Activated CD8-positive, alpha-beta memory T cell treated with anti-CD3 and anti-CD28 coated beads for 4 hours (primary cell): Measurements from ENCODE around the gene LIX1.

Experiments used
- DNase-seq, 2 donors: peaks; one replicate each; pipeline ENCODE4 v3.0.0-alpha.2; 2020; ENCODE audit warnings: low read depth in 2 of 2

LIX1 gene

DNA sequence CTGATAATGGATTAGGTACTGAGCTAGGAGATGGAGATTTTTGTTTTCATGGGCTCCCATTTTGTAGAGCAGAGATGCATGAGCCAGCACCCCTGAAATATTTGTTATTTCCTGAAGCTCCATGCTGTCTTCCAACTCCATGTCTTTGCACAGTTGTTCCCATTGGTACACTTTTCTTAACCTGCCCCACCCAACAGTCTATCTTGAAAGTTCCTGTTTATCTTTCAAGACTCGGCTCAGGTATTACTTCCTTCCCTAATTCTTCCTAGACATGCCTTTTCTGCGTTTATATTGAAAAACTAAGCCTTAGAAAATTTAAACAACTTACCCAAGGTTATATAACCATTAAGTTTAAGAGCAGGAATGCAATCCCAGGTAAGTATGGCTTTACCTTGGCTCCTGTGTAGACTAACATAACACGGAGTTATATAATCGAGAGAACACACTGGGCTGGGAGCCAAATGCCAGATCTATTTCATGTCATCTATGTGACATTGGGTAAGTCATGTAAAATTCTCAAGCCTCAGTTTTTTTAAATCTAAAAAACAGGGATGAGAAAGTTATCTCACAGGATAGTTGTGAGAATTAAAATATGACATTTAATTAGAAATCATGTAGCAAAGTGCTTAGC lies 67.4 kb downstream of the LIX1 start:
- DNase-seq, result no peak

DNA sequence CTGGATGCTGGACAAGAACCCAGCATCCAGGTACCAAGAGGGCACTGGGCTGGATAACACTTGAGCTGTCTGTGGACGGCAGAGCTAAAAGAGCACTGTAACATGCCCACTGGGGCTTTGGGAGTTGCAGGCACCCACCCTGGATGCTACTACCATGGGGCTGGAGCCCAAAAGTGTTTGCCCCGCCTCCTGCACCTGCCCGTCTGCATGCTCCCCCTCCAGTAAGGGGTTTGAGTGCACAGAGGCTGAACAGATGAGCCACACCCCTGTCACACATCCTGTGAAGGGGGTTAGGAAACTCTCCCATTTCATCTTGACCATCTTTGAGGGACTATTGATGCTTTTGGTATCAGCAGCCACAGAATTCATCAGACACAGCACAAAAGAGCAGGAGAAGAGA lies 69.0 kb downstream of the LIX1 start:
- no peak for DNase-seq

DNA sequence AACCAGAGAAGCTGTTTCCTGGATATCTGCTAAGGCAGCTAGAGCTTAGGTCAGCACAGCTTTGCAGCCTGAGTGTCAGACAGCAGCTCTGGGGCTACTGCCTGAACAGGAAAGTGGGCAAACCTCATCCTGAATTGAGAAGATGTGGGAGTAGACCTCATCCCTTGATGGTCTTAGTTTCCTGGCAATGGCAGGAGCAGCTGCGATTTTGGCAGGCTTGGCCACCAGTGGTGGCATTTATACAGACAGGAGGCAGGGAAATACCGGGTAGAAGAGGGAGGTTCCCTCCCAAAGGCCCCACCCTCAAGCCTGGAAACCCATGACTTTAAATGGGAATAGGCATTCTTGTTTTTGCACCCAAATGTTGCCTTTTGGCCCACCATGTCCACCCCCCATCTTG lies 69.7 kb downstream of the LIX1 start:
- no peak for DNase-seq

DNA sequence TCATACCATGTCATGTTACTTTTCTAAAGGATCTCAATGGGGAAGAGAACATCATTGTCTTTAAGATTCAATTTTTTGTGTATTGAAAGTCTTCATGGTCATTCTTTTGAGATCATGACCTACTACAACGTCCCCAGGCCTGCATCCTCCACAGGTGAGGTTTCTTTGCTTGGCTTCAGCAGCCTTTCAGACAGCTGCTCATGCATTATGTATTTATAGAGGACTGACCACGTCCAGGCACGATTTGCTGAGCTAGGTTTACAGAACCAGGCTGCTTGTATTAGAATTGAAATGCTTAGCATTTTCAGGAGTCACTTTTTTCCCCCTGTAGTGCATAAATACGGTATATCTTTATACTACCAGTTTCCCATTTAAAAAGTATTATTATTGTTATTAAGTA lies 70.4 kb downstream of the LIX1 start:
- no peak for DNase-seq

DNA sequence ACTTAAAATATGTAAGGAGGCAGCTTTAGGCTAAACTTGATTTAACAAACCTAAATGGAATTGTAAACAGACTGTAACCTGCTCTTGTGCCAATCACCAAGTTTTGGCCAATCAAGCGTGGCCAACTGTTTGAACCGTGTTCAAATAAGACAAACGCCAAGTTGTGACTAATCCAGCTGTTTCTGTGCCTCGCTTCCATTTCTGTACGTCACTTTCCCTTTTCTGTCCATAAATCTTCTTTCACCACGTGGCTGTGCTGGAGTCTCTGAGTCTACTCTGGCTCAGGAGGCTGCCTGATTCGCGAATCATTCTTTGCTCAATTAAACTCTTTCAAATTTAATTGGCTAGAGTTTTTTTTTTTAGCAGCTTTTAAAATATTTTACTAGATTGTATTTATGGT lies 71.3 kb downstream of the LIX1 start:
- no peak for DNase-seq

DNA sequence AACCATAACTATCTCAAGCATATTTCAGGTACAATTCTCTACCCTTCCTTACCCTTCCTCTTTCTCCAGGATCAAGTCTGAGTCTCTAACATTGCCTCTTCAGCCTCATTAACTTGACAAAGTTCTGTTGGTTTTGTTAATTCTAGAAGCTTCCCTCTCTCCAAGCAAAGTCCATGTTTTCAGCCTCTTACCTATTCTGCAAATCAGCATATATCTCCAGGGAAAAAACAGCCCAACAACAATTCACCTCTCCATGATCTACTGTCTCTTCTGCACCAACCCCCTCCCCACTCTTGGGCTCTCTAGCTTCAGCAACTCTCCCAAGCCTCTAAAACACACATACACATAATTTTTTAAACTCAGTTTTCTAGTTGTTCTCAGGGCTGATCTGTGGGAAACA lies 72.2 kb downstream of the LIX1 start:
- no peak for DNase-seq

DNA sequence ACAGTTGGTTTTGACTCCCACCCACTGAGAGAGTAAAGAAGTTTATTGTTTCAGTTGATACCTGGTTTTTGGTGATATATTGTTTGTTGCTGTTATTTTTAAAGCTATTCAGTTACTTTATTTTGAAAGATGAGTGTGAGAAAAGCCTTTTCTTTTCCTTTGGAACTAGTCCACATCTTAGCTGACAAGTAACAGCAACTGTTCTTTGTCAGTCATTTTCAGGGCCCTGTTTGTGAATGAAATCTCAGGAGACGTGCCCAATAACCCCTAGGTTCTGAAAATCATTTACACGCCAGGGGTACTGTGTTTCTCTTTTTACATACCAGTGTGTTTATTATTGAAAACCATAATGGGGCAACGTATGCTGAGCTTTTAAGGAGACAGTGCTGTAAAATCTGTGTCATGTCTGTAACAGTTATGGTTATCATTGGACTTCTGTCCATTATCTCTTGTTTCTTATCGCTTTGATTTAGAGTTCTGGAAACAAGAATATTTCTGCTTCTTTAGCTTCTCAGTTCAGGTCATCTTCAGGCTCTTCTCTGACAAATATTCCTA lies 75.0 kb downstream of the LIX1 start:
- DNase-seq, result no peak

DNA sequence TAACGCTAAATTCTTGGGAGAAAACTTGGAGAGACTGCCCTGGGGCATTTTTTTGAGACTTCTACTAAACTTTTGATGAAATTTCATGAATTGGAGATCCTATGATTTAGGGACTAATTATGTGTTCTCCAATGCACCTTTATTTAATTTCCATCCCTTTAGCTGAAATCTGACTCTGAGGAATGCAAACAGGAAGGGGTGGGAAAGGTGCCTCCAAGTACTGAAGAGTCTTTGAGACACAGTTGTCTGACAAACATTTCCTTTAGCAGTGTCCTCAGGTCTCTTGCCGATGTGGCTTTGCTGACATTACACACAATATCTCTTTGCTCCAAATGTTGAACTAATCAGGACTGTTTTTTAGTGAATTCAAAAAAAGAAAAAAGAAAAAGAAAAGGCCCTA lies 76.9 kb downstream of the LIX1 start:
- DNase-seq, result no peak

DNA sequence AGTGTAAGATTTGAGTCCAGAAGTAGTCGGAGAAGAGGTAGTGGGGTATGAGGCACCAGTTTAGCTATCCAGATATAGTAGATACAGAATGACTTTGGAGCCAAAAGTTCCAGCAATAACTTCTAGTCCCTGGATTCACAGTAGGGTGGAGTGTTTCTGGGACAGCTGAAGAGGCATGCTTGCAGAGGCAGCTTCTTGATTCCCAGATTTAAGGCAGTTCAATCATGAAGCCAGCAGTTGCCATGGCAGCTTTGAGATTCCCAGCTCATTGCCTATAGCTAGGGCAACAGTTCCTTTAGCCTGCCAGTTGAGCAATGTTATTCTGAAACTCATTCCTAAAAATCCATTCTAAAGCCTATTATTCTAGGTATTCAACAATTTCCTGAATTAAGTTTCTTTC lies 79.2 kb downstream of the LIX1 start:
- no peak for DNase-seq

DNA sequence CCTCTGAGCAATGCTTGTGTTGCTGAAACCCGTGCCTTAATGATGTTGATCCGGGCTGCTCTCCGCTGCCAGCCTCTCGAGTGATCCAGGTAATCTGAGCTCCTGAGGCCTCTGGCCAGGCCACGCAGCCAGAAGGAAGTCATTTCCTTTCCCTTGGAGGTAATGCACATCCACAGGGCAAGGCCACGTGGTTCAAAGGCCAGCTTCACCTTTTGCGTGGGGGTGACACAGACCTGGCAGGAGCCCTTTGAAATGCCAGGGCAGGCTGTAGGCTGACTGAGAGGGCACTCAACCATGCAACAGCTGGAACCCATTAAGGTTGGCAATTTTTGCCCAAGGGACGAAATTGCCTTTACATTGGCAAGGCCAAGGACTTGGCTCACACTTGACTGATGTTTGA lies 80.4 kb downstream of the LIX1 start:
- no peak for DNase-seq

DNA sequence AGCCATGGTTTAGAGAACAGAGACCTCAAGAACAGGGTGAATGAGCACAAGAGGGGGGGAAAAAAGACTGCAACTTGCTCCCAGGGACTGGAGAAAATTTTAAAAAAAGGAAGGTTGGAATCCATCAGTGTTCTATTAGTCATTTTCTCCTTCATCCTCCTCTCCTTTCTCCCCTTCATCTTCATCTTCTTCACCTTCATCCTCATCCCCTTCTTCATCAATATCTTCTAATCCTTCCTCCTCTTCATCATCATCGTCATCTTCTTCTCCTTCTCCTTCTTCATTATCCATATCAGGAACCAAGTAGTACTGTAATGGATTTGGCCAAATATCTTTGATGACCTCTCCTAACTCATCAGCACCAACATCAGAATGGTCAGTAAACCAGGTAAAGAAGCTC lies 86.1 kb downstream of the LIX1 start:
- DNase-seq, result no peak

DNA sequence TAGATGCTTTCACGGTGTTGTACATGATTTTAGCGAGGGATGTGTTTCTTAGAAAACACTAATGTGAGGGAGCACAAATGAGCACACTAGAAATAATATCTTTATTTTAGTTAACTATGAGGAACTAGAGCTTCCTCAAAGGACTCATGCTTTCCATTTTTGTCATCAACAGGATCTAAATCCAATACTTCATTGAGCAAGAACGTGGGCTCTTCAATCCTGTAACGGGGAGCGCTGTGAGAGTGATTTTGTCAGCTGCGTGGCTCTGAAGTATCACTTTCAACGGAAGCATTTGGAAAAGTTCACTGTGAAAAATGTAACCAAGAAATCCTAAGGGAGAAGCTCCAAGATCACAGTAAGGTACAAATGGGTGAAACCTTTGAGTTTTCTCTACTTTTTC lies 93.2 kb downstream of the LIX1 start:
- DNase-seq, result no peak

DNA sequence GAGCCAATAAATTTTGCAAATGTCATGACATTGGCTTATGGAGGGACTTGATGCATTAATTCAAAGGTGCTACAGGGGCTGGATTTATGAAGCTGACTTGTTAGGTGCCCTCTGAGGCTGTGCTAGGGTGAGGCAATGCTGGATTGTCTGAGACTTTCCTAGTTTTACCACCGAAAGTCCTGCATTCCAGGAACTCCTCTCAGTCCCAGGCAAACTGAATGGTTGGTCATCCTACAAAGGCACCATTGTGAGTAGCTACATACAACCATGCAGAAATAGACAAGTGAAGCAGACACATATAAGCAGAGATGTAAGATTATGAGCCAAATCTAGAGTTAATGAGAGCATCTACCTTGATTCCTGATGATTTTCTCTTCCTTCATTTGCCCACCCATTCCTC lies 95.3 kb downstream of the LIX1 start:
- no peak for DNase-seq

DNA sequence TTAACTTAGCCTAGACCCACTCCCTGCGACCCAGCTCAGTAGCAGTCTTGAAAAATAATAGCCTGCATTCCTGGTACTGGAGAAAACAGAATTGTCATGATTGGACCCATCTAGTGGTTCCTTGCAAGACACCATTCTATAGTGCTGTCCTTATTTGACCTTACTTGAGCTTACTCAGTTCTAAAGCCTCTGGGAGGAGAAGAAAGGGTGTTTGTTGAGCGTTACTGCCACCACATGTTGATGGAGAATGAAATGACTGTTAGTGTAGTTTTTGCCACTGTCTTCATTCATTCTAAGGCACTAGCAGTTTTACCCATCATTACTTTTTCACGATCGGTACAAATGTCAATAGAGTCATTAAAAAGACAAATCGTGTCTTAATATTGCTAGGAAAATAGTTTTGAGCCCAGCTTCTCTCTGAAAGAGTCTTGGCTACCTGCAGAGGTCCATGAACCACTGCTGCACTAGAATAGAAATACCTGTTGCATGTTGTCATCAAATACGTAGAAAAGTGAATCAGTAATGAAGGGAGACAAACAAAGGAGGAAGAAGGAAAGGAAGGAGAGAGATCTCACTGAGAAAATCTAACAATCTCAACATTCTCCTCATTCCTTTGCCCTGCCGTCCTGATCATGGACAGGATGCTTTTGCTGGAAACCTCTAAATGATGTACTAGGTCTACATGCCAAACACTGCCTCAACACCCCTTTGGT lies 96.0 kb downstream of the LIX1 start:
- DNase-seq, result no peak

DNA sequence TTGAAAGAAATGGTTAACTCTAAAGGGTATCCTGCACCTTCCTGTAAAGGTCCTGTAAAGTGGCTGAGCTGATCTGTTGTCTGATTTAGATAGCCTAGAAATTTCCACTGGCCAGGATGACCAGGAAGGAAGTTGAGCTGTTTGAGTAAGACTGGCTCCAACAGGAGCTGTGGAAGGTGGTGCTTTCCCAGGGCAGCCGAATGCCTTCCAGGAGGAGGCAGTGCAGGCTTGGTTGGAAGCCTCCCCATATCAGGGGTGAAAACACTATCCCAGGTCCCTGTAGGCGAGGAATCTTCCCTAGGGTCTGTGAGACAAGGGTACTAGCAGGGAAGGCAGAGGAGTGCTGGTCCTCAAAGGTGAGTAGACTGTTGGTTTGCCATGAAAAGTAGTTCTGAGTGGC lies 98.4 kb downstream of the LIX1 start:
- no peak for DNase-seq

DNA sequence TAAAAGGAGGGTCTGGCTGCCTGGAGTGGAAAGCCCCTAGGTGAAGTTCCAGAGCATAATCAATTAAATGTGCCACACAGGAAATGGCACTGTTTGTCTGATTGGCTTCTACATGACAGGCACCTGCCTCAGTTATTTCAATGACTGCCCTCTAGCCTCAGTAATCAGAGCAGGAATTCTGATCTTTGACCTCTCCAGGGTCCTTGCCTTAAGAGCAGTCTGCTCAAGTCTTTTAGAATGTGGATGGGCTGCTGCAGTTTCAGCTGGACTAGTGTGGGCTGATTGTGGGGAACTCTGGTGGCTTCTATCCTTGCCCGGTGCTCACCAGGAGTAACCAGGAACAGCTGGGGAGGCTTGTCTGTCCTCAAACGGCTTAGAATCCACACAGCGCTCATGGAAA lies 98.9 kb downstream of the LIX1 start:
- DNase-seq, result no peak

DNA sequence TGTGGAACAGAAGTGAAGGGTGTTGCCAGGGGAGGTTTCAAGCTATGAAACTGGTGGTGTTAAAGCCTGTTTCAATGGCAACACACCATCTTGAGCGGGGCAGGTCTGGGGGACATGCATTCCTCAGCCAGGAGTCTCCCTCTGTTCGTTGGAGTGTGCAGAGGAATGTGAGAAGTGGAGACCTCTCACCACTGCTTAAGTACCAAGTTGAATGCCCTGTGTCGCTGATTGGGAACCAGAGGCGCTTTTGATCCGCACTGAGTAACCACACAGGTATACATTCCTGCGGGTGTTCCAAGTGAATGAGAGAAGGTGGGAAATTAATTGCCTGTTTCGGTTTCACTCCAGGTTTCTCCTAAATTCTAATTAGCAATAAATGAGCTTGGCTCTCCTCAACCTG lies 99.4 kb downstream of the LIX1 start:
- no peak for DNase-seq
